ENCODE results near the gene NMNAT1.

GRCh38 chr1:9910423-9911178 lies 32.7 kb upstream of the NMNAT1 start:
- TF ChIP-seq, protein P1, sequence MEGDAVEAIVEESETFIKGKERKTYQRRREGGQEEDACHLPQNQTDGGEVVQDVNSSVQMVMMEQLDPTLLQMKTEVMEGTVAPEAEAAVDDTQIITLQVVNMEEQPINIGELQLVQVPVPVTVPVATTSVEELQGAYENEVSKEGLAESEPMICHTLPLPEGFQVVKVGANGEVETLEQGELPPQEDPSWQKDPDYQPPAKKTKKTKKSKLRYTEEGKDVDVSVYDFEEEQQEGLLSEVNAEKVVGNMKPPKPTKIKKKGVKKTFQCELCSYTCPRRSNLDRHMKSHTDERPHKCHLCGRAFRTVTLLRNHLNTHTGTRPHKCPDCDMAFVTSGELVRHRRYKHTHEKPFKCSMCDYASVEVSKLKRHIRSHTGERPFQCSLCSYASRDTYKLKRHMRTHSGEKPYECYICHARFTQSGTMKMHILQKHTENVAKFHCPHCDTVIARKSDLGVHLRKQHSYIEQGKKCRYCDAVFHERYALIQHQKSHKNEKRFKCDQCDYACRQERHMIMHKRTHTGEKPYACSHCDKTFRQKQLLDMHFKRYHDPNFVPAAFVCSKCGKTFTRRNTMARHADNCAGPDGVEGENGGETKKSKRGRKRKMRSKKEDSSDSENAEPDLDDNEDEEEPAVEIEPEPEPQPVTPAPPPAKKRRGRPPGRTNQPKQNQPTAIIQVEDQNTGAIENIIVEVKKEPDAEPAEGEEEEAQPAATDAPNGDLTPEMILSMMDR (IDR thresholded peaks at IDR 0.05; ENCODE audit: poor library complexity): no peak
- no peak for TF ChIP-seq EZH2 (IDR thresholded peaks at IDR 0.05; ENCODE audit: borderline replicate concordance)
